IMR-90 (cell line): ENCODE measurements around the gene TUBB6. TPM values are rescaled to one million over a fixed set of nuclear protein-coding genes. Genes with fewer than 3 reads are reported as not detected.

Experiments used
- CHD1 ChIP-seq: IDR thresholded peaks from 2 replicates; pipeline ENCODE4 v1.6.1; 2012; ENCODE audit warnings: low read depth, low read length, improper control_type of control experiment
- MAFK ChIP-seq: IDR thresholded peaks from 2 replicates; pipeline ENCODE4 v1.6.1; 2012; ENCODE audit warnings: low read depth, low read length, improper control_type of control experiment
- MXI1 ChIP-seq: IDR thresholded peaks from 2 replicates; pipeline ENCODE4 v1.6.1; 2012; ENCODE audit warnings: low read depth, mild to moderate bottlenecking, low read length, moderate library complexity, borderline replicate concordance
- RFX5 ChIP-seq: IDR thresholded peaks from 2 replicates; pipeline ENCODE4 v1.8.0; 2012; ENCODE audit warnings: low read depth, mild to moderate bottlenecking, low read length, moderate library complexity
- polyA plus RNA-seq, 3 experiments: library from polyadenylated mRNA; depleted of rRNA; stranded (reverse); fragments of >200 nt; gene quantifications; 2 replicates each; pipeline ENCODE4 v1.2.3, GENCODE V29; 2012; ENCODE audit warnings: low replicate concordance in 1 of 3
- total RNA-seq: library from RNA; depleted of rRNA; stranded (reverse); fragments of >200 nt; gene quantifications from 2 replicates; pipeline ENCODE4 v1.2.3, GENCODE V29; 2012

The TUBB6 gene
- total and polyA plus RNA-seq, 2 of the 4 experiments (the other 2 are of a cell fraction), result 927 to 1,040 TPM

GRCh38 chr18:12278741-12279682, 29.0 kb upstream of the TUBB6 start (continued):
- TF ChIP-seq MXI1 (no peak; the same call in 1 of the 2 replicates), CHD1 (no peak), MAFK (peak; percentile 28; the same call in 1 of the 2 replicates), RFX5 (no peak)
